ACC112 (cell line): Measurements from ENCODE around the gene RTN4RL1.

ENCODE experiments used
- H2AFZ ChIP-seq: fragments of 200-600 bp; sonication (generic); one replicate; pipeline ENCODE4 v1.6.0; 2017; ENCODE audit warnings: antibody characterized with exemption, low read length; ENCODE audit not compliant: unreplicated experiment
- H3K27ac ChIP-seq: fragments of 200-600 bp; sonication (generic); 2 replicates; pipeline ENCODE4 v1.5.1; 2014; ENCODE audit warnings: low read depth, mild to moderate bottlenecking, antibody characterized with exemption, low read length, moderate library complexity
- H3K27me3 ChIP-seq: fragments of 200-600 bp; sonication (generic); 2 replicates; pipeline ENCODE4 v1.6.1; 2014; ENCODE audit warnings: mild to moderate bottlenecking, antibody characterized with exemption, low read length, moderate library complexity, mixed read lengths; ENCODE audit not compliant: insufficient read depth
- H3K36me3 ChIP-seq: fragments of 200-600 bp; sonication (generic); 2 replicates; pipeline ENCODE4 v1.6.1; 2016; ENCODE audit warnings: mild to moderate bottlenecking, antibody characterized with exemption, low read length, moderate library complexity, mixed read lengths; ENCODE audit not compliant: insufficient read depth
- H3K4me1 ChIP-seq: fragments of 200-600 bp; sonication (generic); one replicate; pipeline ENCODE4 v1.6.1; 2016; ENCODE audit warnings: low read length, mixed read lengths; ENCODE audit not compliant: insufficient read depth, unreplicated experiment, control insufficient read depth
- H3K4me3 ChIP-seq: fragments of 200-600 bp; sonication (generic); 2 replicates; pipeline ENCODE4 v1.5.1; 2014; ENCODE audit warnings: mild to moderate bottlenecking, low read depth, low read length
- H3K79me2 ChIP-seq: fragments of 200-600 bp; sonication (generic); one replicate; pipeline ENCODE4 v1.6.0; 2016; ENCODE audit warnings: low read length; ENCODE audit not compliant: control insufficient read depth, unreplicated experiment, insufficient read depth

RTN4RL1 gene, protein sequence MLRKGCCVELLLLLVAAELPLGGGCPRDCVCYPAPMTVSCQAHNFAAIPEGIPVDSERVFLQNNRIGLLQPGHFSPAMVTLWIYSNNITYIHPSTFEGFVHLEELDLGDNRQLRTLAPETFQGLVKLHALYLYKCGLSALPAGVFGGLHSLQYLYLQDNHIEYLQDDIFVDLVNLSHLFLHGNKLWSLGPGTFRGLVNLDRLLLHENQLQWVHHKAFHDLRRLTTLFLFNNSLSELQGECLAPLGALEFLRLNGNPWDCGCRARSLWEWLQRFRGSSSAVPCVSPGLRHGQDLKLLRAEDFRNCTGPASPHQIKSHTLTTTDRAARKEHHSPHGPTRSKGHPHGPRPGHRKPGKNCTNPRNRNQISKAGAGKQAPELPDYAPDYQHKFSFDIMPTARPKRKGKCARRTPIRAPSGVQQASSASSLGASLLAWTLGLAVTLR

GRCh38 chr17:2025220-2025621 lies at the start of gene RTN4RL1:
Gene RTN4RL1, minus strand, starts transcription at chr17:2025334. Its CDS starts 469 bp downstream, at chr17:2024865.
- no peaks in the 10 kb centered on the region for H3K79me2 ChIP-seq
- peaks cover 51% of the 10 kb centered on the region for H3K27me3 ChIP-seq
- H3K27ac ChIP-seq: no peak within 1 kb of the TSS
- H3K36me3 ChIP-seq: no peaks in the 10 kb centered on the region
- peaks cover 12% of the 10 kb centered on the region for H3K4me1 ChIP-seq
- peak within 1 kb of the TSS; percentile 60 for H3K4me3 ChIP-seq
- H2AFZ ChIP-seq: no peak within 1 kb of the TSS

DNA sequence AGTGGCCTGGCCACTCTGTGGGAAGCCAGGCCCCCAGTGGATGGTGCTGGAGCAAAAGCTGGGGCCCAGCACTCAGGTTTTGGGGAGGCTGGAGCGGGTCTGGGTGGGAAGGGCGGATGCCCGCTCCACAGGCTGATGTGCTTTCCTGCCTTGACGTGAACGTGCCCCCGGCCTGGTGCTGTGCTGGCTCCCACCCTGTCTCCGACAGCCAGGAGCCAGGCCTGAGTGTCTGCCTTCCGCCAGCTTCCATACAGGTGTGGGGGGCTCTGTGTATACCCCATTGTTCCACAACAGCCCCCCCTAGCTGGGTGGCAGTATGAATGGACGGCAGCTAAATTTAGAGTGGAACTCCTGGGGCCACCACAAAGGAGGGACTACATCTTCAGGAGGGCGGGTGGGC lies 49.8 kb upstream of the RTN4RL1 start:
- no peak overlapping the region for H3K4me3 ChIP-seq
- H3K36me3 ChIP-seq: no peaks in the 10 kb centered on the region
- no peaks in the 10 kb centered on the region for H3K27me3 ChIP-seq
- H3K27ac ChIP-seq: no peak overlapping the region
- no peaks in the 10 kb centered on the region for H3K79me2 ChIP-seq
- H2AFZ ChIP-seq: no peak overlapping the region
- peaks cover 12% of the 10 kb centered on the region for H3K4me1 ChIP-seq

DNA sequence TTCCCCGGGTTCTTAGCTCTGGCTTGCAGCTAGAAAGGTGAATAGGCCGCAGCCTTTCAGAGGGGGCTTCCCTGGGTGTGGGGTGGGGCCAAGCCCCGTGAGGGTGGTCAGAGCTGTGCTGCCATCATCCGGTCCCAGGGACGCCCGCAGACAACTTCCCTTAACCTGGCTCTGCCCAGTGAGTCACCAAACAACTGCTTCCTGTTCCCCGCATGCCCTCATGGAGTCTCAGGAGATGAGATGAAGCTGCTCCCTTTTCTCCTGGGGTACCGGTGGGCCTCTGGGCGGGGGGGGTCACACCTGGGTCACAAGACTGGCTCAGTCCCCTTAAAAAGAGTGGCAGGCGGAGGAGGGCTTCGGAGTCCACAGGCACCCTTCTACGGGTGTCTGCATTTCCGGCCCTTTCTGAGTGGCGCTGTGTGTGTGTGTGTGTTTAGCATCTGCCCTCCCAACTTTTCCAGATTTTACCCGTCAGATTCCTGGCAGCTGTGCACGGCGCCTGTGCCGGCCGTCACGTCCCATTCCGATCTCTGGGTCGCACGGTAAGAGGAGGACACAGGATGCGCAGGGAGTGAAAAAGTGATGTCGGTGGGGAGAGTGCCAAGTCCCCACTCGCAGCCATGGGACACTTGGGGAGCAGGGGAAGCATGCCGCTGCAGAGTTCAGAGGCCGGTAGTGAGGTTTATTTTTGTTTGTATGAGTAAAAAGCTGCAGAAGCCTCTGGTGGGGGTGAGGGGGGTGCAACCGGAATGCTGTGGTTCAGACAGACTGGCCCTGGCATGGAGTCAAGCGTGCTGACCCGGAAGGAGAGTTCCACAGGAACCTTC lies 46.5 kb upstream of the RTN4RL1 start:
- no peaks in the 10 kb centered on the region for H3K36me3 ChIP-seq
- no peaks in the 10 kb centered on the region for H3K27me3 ChIP-seq
- H3K27ac ChIP-seq: no peak overlapping the region
- no peak overlapping the region for H2AFZ ChIP-seq
- H3K4me3 ChIP-seq: no peak overlapping the region
- H3K4me1 ChIP-seq: peaks cover 35% of the 10 kb centered on the region
- H3K79me2 ChIP-seq: no peaks in the 10 kb centered on the region

GRCh38 chr17:2071024-2071385 lies 45.9 kb upstream of the RTN4RL1 start:
- no peaks in the 10 kb centered on the region for H3K36me3 ChIP-seq
- H2AFZ ChIP-seq: no peak overlapping the region
- peaks cover 42% of the 10 kb centered on the region for H3K4me1 ChIP-seq
- H3K27ac ChIP-seq: no peak overlapping the region
- no peaks in the 10 kb centered on the region for H3K79me2 ChIP-seq
- no peaks in the 10 kb centered on the region for H3K27me3 ChIP-seq
- no peak overlapping the region for H3K4me3 ChIP-seq

DNA sequence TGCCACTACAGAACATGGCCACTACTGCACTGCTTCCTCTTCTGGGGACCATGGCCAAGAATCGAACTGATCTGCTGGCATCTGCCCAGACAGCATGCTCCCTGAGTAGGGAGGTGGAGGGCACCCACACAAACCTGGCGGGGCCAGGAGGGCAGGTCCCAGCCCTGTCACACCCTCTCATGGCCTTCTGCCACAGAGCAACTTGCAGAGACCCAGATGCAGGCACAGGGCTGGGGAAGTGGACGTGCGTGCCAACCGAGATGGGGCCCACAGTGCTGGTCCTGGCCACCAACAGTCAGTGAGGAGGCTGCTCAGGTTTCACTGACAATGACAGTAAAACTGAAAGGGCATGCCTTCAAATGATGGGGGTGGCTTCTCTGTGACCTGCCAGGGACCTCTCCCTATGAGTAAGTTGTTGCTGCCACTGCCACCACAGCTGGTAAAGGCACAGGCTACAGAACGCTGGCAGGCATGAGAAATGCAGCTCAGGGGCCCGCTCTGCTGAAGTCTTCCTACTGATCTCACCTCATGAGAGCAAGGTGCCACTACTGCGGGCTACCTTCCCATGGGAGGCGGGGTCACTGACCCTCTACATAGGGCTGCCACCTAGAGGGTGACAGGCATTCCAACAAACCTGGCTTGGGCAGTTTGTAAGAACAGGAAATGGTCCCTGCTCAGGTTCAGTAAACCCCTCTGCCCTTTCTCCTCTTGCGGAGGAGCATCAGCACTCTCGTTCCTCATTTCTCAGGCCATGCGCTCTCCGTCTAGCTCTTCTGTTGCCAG lies 45.3 kb upstream of the RTN4RL1 start:
- peaks cover 47% of the 10 kb centered on the region for H3K4me1 ChIP-seq
- no peaks in the 10 kb centered on the region for H3K27me3 ChIP-seq
- no peak overlapping the region for H2AFZ ChIP-seq
- H3K4me3 ChIP-seq: no peak overlapping the region
- no peak overlapping the region for H3K27ac ChIP-seq
- H3K36me3 ChIP-seq: no peaks in the 10 kb centered on the region; the same call in 1 of the 2 replicates
- H3K79me2 ChIP-seq: no peaks in the 10 kb centered on the region

DNA sequence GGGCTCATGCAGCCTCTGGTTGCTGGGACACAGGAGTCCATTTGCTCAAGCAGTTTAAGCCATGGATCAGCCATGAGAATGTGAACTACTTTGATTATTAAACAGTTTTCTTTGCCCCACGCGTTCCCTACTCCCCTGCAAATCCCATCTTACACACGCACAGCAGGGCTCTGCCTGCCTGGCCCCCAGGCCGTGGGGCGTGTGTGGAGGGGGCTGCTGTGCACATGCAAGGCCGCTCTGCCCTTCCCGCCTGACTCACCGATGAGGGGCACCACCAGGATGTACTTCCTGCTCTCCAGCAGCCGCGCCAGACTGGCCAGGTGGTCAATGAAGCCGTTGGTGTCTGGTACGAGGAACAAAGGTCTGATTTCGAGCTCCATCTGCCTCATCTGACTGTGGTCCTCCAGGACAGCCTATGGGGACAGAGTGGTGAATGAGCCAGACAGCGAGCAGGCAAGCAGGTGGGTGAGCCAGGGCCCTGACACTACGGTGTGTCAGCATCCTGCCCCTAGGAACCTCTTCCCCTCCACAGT lies 43.5 kb upstream of the RTN4RL1 start:
- Histone ChIP-seq H3K36me3 (no peaks in the 10 kb centered on the region; the same call in 1 of the 2 replicates), H3K4me1 (peaks cover 63% of the 10 kb centered on the region), H3K4me3 (no peak overlapping the region), H3K79me2 (no peaks in the 10 kb centered on the region), H3K27me3 (no peaks in the 10 kb centered on the region), H2AFZ (no peak overlapping the region), H3K27ac (peak overlapping the region; percentile 2; the same call in 1 of the 2 replicates)

DNA sequence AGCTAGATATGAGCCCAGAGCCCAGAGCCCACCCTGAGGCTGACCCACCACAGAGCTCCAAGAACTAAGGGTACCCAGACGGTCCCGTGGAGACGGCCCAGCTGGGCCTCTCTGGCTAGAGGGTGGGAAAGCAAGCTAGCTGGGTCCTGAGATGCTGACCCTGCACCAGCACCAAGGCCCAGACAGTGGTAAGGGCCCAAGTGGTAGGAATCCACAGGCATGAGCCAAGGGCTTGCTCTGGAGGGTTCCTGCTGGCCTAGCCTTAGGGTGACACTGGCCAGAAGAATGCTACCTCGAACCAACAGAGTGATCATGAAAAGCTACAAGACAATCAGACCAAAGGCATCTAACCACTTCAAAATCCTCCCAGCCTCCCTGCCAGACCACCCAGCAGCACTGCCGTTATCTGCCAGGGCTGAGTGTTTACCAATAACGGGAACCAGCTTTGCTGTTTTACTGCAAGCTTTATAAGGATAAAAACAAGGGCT lies 42.9 kb upstream of the RTN4RL1 start:
- H3K4me1 ChIP-seq: peaks cover 65% of the 10 kb centered on the region
- no peaks in the 10 kb centered on the region for H3K27me3 ChIP-seq
- no peaks in the 10 kb centered on the region for H3K79me2 ChIP-seq
- no peak overlapping the region for H2AFZ ChIP-seq
- H3K4me3 ChIP-seq: no peak overlapping the region
- no peaks in the 10 kb centered on the region; the same call in 1 of the 2 replicates for H3K36me3 ChIP-seq
- peak overlapping the region; percentile 2; the same call in 1 of the 2 replicates for H3K27ac ChIP-seq

GRCh38 chr17:2067608-2068024 lies 42.5 kb upstream of the RTN4RL1 start:
- Histone ChIP-seq H2AFZ (no peak overlapping the region), H3K27ac (peak overlapping the region; percentile 33; the same call in 1 of the 2 replicates), H3K27me3 (no peaks in the 10 kb centered on the region), H3K4me3 (no peak overlapping the region), H3K36me3 (no peaks in the 10 kb centered on the region; the same call in 1 of the 2 replicates), H3K79me2 (no peaks in the 10 kb centered on the region), H3K4me1 (peaks cover 70% of the 10 kb centered on the region)

DNA sequence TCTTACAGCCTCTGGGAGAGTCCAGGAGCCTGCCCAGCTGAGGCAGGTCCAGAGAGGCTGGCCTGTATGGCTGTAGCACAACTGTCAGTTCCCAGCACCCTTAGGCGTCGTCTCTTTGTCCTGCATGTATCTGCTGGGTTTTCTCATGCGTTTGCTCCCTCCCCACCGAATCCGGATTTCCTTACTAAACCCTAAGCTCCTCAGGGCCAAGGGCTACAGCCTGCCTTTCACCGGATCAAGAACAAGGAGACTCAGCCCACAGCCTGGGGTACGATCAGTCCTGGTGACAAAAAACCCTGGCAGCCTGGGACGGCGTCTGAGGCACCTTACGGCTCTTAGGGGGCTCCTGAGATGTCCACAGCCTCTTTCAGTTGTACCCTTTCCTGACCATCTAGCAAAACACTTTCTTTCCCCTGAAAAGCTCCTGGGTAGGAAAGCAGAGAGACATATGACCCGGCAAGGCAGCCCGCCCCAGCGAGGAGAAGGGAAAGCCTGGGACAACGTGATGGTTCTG lies 42.0 kb upstream of the RTN4RL1 start:
- peaks cover 72% of the 10 kb centered on the region for H3K4me1 ChIP-seq
- H2AFZ ChIP-seq: no peak overlapping the region

More for the DNA sequence above, 42.0 kb upstream of the RTN4RL1 start:
- Histone ChIP-seq H3K79me2 (no peaks in the 10 kb centered on the region), H3K4me3 (no peak overlapping the region), H3K27ac (peak overlapping the region; percentile 44; the same call in 1 of the 2 replicates), H3K27me3 (no peaks in the 10 kb centered on the region), H3K36me3 (no peaks in the 10 kb centered on the region; the same call in 1 of the 2 replicates)
